ENCODE measurements around the gene PLXDC2.

DNA sequence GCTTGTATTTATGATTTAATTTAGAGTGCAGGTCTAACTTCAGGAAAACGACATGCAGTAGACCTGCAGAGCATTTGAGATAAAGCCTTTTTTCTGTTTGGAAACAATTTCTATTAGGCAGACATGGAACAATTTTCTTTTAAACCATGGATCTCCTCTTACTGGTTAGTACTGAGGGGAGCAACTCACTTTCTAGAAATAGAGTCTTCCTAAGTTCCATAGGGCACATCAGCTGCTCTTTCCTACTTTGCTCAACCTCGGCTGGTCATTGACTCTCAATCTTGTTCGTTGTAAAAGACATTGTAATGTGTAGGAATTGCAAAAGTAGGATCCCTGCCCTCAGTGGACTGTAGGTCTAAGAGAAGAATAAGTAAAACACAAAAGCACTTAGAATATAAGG, 58.0 kb downstream of the PLXDC2 start:
- TF ChIP-seq CTCF (conservative IDR thresholded peaks at IDR 0.05; ENCODE audit: low read depth, low read length), result no peak
- TF ChIP-seq EZH2phosphoT487 (IDR thresholded peaks at IDR 0.05; ENCODE audit: borderline replicate concordance, low read length), result no peak
- no peak for TF ChIP-seq EZH2 (IDR thresholded peaks at IDR 0.05; ENCODE audit: low read length, unreplicated experiment)
